SIG-M5 treated with dmso at 0.1 percent for 504 hours (cell line): Measurements from ENCODE around the gene OTOP2.
"Not testable (repeated sequence)": the region's sequence is repeated elsewhere in the genome, so short reads cannot be mapped to it uniquely, and the experiment has no call there.

Source experiments
- DNase-seq: peaks from one replicate; lab custom pipeline; 2025; ENCODE audit not compliant: unreplicated experiment; lab: John Stamatoyannopoulos, UW

OTOP2 gene

GRCh38 chr17:74901353-74902135 is 22.5 kb upstream of the OTOP2 start:
- no peak for DNase-seq

GRCh38 chr17:74903034-74903433 is 21.0 kb upstream of the OTOP2 start:
- no peak for DNase-seq

GRCh38 chr17:74903671-74904070 is 20.4 kb upstream of the OTOP2 start:
- DNase-seq, result no peak

- no peak for DNase-seq
Observed at GRCh38 chr17:74904687-74905409, 19.2 kb upstream of the OTOP2 start.

- DNase-seq, result not testable (repeated sequence)
Observed at GRCh38 chr17:74906214-74906793, 17.8 kb upstream of the OTOP2 start.

GRCh38 chr17:74907012-74907411 is 17.1 kb upstream of the OTOP2 start:
- DNase-seq, result no peak

- DNase-seq, result not testable (repeated sequence)
Observed at GRCh38 chr17:74909097-74909496, 15.0 kb upstream of the OTOP2 start.

- not testable (repeated sequence) for DNase-seq
Observed at GRCh38 chr17:74911423-74911822, 12.7 kb upstream of the OTOP2 start.

- DNase-seq, result no peak
Observed at GRCh38 chr17:74916136-74916850, 7.8 kb upstream of the OTOP2 start.

GRCh38 chr17:74916851-74917199 is 7.2 kb upstream of the OTOP2 start:
- DNase-seq, result no peak

GRCh38 chr17:74917430-74917829 is 6.6 kb upstream of the OTOP2 start:
- peak; percentile 21 for DNase-seq

GRCh38 chr17:74918906-74919305 is 5.2 kb upstream of the OTOP2 start:
- DNase-seq, result peak; percentile 38

- DNase-seq, result no peak
Observed at GRCh38 chr17:74919440-74920305, 4.4 kb upstream of the OTOP2 start.

- DNase-seq, result no peak
Observed at GRCh38 chr17:74920306-74920620, 3.8 kb upstream of the OTOP2 start.

- DNase-seq, result no peak
Observed at GRCh38 chr17:74920642-74921025, 3.4 kb upstream of the OTOP2 start.

GRCh38 chr17:74921026-74921681 is 2.9 kb upstream of the OTOP2 start:
- DNase-seq, result no peak

- DNase-seq, result no peak
Observed at GRCh38 chr17:74921769-74922168, 2.3 kb upstream of the OTOP2 start.

- DNase-seq, result no peak
Observed at GRCh38 chr17:74922172-74922571, 1.9 kb upstream of the OTOP2 start.

- DNase-seq, result no peak
Observed at GRCh38 chr17:74922694-74923537, 1.2 kb upstream of the OTOP2 start, which contains the start of gene USH1G. Gene USH1G, minus strand, starts transcription at chr17:74923255. Its CDS starts 182 bp downstream, at chr17:74923073.
